HPDE6-E6E7 (cell line): ENCODE data around the gene TMPRSS5.
A peak's percentile ranks its signal among the peaks of the same experiment; 100 is the strongest.
"Not testable (repeated sequence)": the region's sequence is repeated elsewhere in the genome, so short reads cannot be mapped to it uniquely, and the experiment has no call there.

Experiments used
- DNase-seq: peaks from one replicate; pipeline ENCODE4 v3.0.0; 2011; ENCODE audit warnings: missing footprints; ENCODE audit errors: extremely low spot score

TMPRSS5 gene

DNA sequence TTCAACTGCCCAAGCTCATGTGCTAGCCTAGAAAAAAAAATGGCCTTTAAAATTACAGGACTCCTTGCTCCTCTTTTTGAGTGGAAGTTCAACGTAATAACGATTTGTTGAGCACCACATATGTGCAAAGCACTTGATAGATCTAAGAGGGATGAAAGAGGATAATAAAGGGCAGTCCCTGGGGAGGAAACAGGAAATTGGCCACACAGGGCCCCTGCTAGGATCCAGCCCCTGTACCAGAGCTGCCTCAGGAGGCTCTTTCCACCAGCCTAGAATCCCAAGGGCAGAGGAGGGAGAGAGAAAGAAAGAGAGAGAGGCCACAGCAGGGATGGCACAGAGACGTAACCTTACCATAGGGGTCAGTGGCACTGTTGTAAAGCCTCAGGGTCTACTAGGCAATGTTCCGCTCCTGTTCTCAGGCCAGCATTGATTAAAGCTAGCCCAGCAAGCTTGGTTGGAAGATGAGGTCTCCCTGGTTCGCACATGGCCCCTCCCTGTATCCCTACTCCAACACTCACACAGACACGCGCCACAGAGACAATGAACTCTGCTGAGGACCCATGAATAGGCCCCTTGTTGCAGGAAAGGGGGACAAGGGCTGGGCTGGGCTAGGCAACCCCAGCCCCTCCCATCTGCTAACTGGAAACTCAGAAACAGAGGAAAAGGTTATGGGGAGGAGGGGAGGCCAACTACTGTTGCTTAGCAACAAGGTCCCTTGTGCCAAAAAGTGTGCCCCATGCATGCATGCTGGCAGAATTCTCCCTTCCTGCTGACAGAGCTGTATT lies at the start of gene TMPRSS5:
Gene TMPRSS5, minus strand, starts transcription at position 438 of the 785 bp plus-strand sequence. Its CDS starts 84 bp downstream, at position 354.
- no peak for DNase-seq

DNA sequence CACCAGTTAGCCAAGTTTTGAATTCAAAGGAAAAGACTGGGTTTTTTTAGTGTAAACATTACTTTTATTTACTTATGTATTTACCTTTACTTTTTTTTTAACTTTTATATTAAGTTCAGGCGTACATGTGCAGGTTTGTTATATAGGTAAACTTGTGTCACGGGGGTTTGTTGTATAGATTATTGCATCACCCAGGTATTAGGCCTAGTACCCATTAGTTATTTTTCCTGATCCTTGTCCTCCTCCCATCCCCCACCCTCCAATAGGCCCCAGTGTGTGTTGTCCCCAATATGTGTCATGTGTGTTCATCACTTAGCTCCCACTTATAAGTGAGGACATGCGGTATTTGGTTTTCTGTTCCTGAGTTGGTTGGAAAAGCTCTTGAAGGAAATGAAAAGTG lies 46.8 kb upstream of the TMPRSS5 start:
- DNase-seq: no peak

DNA sequence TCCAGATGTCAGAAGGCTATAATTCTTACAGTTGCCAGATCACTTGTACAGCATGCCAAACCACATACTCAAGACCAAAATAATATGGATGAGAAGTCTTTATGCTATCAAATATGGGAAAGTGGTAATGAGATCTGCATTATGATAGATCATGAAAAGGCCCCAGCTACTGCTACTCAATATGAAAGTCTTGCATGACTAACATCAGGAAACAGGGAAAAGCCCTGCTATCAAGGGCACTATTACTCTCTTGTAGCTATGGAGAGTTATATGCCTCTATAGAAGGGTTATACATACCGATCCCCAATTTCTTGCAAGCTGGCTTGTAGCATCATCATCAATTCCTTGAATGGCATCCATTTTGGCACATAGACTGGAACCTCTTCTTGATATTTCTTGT lies 30.2 kb upstream of the TMPRSS5 start:
- no peak for DNase-seq

DNA sequence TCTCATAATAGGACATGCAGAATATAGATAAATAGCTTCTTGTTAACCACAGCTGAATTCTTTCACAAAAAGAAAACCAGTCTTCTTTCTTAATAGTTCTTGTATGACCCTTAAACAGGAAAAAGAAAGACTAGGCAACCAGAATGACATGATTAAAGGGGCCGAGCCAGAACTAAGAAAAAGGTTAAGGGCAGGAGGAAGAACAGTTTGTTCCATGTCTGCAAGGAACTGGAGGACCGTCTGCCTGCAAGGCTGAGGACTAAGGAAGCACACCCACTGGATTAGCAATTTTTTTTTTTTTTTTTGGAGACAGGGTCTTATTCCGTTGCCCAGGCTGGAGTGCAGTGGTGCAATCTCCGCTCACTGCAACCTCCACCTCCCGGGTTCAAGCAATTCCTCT lies 26.0 kb upstream of the TMPRSS5 start:
- no peak for DNase-seq

DNA sequence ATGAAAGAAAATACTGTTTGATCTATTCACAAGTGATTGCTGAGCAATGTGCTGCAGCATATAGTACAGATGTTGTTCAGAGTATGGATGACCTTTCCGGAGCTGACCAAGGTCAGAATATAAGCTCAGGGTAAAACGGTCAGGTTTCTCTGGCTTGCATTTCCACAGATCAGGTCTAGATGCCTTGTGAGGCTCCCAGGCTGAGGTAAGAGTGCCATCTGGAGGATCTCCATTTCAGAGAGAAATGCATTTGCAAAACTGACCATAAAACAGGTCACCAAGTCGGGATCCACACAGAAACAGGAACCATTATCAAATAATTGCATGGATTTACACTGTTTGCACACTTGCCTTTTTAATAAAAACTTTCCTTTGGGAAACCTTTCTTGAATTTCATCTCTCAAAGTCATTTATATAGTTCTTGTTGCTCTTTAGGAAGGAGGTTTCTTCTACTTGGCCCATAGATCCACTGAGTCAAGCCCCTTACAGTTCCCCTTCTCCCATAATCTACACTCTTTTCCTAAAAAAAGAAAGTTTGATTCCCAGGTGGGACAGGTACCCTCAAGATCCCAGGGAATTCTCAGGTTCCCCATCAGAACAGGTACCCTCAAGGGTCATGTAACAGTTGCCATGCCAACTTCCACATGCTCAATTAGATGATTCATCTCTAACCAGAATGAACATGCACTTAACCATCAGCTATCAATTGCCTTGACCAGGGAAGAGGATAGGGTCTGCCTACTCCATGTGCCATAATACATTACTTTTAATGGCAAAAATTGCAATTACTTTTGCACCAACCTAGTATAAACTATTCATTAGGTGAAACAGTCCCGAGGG lies 25.0 kb upstream of the TMPRSS5 start:
- peak; percentile 25 for DNase-seq

DNA sequence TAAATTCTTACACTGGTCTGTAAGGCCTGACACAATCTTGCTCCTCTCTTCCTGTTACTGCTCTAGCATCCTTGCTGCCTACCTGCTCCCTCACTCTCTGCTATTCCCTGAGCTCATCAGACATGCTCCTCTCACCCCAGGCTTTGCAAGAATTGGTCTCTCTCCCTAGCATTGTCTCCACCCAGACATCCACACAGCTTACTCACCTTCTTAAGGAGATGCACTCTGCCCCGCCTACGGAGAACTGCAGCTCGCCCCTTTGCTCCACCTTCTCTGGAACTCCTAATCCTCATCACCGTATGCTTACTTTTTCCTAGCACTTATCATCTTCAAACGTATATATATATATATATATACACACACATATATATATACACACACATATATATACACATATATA lies 23.3 kb upstream of the TMPRSS5 start:
- peak; percentile 6 for DNase-seq

DNA sequence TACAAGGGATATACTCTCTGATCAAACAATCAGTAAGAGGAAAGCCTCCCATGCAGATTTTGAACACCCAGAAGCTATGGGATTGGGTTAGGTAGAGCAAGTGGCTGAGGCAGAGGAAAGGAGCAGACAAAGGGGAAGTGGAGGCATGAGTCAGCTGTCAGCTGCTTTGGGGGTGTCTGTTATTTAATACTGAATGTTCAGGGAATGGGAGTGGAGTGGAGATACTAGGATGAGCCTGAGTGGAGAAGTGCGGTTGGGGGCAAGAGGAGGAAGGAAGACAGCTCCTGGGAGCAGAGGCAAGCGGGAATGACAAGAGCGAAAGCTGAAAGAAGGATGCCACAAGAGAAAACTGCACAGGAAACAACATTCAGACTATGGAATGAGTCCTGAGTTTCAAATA lies 22.7 kb upstream of the TMPRSS5 start:
- no peak for DNase-seq

DNA sequence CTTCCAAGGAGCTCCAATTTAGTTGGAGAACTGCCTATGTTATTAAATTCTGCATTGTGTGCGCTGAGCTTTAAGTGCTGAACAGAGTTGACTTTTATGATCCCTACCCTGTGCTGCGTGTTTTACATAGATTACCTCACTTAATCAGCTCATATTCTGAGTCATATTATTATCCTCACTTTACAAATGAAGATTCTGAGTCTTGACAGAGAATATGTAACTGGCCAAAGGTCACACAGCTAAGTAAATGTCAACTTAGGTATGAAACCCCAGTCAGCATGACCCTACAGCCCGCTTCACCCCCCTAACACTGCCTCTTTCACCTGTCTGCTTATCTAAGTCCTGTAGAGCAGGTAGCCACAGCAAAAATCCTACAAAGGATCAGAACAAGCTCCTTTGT lies 19.8 kb upstream of the TMPRSS5 start:
- DNase-seq: no peak

DNA sequence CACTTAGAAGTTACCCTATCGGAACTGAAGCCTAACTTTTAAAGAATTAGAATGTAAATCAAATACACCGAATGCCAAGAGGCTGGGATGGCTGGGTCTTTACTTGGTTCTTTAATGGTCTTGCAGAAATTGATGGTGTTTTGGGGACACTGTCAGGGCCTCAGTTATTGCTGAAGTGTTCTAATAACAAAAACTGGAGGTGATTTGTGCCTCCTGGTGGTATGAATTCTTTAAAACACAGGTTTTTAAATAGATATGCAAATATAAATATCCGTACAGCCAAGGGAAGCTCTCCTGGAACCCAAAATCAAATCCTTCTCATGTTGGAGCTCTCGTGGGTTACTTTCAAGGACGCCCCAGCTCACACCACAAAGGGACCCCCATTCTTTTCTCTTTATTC lies 19.3 kb upstream of the TMPRSS5 start:
- DNase-seq: no peak

DNA sequence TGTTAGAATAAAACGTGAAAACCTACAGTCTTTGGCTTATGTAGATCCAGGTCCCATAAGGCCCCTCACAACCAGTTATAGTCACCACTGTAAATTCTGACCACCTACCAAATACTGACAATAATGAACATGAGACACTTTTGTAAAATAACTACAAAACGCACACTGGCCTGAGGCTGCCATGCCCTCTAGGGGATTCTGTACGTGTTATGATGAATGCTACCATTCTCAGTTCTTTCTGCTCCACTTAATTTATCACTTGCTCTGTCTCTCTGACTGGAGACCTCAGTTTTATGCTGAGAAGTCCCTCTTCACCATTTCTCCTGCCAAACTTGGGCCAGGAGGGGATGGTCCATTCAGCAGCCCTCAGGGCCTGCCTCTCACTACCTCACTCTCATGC lies 18.7 kb upstream of the TMPRSS5 start:
- no peak for DNase-seq

DNA sequence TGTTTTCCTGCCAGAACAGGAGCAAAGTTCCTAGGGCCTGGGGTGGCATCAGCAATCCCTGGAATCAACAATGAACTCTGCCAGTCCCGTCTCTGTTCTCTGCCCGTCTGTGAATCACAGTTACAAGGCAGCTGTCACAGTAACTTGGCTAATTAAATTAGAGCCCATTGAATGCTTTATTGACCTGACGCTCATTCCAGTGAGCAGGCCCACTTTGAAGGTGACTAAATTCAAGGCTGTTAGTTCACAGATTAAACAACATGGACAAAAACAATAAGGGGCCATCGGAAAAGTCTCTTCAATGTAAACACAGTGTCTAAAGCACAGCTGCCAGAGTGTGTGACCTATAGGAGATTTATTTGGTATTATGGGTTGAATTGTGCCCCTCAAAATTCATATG lies 17.7 kb upstream of the TMPRSS5 start:
- DNase-seq: no peak

DNA sequence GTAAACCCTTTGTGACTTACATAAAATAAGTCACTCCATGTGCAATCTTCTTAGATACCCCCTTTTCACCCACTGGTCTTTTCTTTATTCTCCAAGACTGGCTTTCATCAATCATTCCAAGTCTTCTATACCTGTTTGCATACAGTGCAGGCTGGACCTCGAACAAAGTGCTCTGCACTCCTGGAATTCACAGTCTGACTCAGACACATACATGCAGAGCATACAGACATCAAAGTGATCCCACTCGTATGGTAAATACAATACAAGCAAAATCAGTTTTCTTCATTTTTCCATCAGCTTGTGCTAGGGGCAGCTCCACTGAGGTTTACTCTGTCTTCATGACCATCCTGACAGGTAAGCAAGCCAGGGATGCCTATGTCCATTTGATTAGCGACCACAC lies 16.8 kb upstream of the TMPRSS5 start:
- no peak for DNase-seq

DNA sequence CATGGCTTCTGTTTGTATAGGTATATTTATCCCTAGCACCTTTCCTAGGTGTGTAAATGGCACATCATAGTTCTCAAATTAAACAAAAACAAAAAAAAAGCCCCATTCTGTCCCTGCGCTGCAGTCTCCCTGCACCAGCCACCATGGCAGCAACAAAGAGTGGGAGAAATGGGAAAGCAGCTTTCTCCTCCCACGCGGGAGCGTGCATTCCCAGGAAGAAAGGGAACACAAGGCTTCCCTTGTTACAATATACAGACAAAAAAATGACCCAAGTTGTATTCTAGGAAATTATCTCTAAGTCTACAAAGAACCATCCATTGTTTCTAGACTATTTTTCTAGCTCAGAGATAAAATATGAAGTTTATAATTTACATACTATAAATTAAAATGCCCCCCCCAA lies 16.1 kb upstream of the TMPRSS5 start:
- DNase-seq: no peak

DNA sequence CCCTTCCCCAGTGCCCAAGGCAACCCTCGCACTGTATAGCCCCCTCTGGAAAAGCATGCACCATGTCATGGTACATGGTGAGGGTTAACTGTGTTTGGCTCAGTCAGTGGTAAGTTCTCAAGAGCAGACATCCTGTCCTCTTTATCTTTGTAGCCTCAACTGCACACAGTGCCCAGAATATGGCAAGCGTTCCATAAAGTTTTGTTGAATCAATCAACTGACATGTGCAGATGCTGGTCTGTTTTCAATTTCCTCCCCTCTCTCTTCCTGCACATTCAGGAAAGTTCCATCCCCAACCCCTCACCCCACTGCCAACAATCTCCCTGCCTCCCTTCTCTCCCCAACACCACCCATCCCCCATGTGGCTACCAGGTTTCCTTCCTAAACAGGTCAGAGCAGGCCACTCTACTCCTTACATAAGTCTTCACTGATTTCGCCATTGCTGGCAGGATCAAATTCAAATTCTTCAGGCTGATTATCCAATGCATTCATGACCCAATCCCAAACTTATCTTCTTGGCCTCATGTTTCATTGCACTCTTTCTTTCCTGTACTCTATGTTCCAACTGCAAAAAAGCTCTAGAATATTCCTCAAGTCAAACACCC lies 15.5 kb upstream of the TMPRSS5 start:
- DNase-seq: no peak

DNA sequence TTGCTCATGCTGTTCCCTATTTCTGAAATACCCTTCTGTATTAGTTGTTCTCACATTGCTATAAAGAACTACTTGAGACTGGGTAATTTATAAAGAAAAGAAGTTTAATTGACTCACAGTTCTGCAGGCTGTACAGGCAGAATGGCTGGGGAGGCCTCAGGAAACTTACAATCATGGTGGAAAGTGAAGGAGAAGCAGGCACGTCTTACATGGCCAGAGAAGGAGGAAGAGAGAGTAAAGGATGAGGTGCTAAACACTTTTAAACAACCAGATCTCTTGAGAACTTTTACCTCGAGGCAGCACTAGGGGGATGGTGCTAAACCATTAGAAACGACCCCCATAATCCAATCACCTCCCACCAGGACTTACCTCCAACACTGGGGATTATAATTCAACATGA lies 14.4 kb upstream of the TMPRSS5 start:
- DNase-seq: not testable (repeated sequence)

DNA sequence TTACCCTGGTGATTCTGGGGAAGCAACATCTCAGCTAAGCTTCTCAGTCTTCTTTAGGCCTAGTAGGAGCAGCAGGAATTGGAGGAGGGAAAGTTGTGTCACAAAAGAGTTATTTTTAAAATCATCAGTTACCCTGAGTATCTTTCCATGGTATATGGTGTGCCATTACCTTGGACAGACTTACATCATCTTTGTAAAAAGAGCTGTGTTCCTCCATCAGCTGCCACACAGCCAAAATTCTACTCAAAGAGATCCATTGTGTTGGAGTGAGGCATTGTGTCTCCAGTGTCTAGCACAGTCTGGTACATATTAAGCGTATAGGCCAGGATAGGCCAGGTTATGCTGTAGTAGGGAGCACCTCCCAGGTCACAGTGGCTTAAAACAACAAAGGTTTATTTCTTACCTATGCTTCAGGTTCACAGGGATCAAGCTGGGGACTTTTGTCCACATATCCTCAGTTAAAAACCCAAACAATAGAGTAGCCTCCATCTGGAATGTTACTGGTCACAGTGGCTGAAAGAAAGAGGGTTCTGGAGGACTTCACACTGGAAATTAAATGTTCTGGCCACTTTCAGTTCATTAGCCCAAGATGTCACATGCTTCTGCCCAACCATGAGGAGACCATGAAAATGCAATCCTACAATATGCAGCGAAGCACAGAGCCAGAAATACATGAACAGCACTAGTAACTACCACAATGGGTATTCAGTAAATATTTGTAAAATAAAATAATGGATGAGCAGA lies 9.9 kb upstream of the TMPRSS5 start:
- no peak for DNase-seq

DNA sequence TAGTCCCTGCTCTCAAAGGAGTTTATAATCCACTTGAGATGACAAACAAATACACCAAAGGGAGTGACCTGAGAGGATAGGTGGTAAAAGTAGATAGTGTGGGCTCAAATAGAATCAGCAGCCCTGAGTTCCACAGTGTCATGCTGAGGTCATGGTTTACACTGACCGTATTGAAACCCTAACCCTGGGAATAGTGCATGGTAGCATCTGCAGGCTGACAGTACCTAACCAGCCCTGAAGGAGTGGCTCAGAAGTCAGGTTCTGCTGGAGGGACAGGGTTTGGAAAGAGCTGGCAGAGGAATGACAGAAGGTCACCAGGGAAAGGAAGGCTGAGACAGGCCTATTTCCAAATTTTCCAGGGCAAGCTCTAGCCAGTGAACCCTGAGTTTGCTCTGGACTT lies 9.2 kb upstream of the TMPRSS5 start:
- no peak for DNase-seq

DNA sequence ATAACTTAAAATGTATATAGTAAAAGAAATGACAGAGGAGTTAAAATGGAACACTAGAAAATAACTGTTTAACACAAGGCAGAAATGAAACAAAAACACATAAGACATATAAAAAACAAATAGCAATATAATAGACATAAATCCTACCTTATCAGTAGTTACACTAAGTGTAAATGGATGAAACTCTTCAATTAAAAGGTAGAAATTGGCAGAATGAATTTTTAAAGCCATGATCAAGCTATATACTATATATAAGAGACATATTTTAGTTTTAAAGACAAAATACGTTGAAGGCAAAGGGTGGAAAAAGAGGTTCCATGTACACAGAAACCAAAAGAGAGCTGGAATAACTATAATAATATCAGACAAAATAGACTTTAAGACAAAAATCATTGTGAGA lies 4.9 kb upstream of the TMPRSS5 start:
- no peak for DNase-seq

DNA sequence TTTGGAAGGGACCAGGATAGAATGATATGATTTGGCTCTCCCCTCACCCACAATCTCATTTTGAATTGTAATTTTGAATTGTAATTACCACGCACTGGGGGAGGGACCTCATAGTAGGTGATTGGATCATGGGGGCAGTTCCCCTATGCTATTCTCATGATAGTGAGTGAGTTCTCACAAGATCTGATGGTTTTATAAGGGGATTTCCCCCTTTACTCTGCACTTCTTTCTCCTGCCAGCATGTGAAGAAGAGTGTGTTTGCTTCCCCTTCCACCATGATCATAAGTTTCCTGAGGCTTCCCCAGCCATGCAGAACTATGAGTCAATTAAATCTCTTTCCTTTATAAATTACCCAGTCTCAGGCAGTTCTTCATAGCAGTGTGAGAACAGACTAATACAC lies 2.6 kb downstream of the TMPRSS5 start:
- not testable (repeated sequence) for DNase-seq

DNA sequence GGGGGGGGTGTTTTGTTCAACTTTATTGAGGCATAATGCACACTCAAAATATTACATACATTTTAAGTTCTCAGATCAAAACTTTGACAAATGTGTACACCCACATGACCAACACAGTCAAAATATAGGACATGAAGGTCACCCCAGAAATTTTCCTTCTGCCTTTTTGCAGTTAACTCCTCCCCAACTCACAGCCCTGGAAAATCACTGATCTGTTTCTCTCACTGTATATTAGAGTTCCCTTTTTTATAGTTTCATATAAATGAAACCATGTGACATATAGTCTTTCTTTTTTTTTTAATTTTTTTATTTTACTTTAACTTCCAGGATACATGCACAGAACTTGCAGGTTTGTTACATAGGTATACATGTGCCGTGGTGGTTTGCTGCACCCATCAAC lies 4.6 kb downstream of the TMPRSS5 start:
- DNase-seq: no peak

DNA sequence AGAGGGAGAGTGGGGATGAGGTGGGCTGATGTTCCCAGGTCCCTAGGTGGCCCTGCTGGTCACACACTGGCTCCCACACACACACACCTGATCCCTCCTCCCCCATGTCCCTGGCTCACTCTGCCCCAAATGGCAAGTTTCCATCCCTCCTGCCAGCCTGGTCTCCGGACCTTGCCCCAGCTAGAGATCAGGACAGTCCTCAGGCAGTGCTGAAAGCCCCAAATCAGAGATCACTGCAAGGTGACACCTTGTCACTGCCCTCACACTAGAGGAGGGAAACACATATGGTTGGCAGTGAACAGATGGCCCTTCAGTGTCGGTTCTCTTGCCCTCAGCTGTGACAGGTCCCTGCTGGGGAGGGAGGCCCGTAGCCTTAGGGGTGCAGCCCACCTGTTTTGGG lies 7.6 kb downstream of the TMPRSS5 start:
- DNase-seq: no peak
